GM23338 (cell line): ENCODE data around the gene ETV2. TPM values are rescaled to one million over a fixed set of nuclear protein-coding genes. Genes with fewer than 3 reads are reported as not detected.

Experiments used
- ATAC-seq: fragments of 200-7000 bp; cut with Tn5 transposase; 3 replicates; pipeline ENCODE4 v1.9.1; 2020
- DNase-seq: peaks from one replicate; pipeline ENCODE4 v3.0.0-alpha.2; 2015; ENCODE audit warnings: low spot score
- H2AFZ ChIP-seq: fragments of 200-600 bp; sonication (generic); 2 replicates; pipeline ENCODE4 v1.8.0; 2016; ENCODE audit warnings: antibody characterized with exemption, mild to moderate bottlenecking, moderate library complexity
- H3F3A ChIP-seq: fragments of 200-600 bp; sonication (generic); replicated peaks from 2 replicates; pipeline ENCODE4 v1.8.0; 2017; ENCODE audit warnings: antibody characterized with exemption, mixed run types, low read depth
- H3K27ac ChIP-seq: fragments of 200-600 bp; sonication (generic); 2 replicates; pipeline ENCODE4 v1.6.1; 2016; ENCODE audit warnings: low read depth
- H3K27me3 ChIP-seq: fragments of 200-600 bp; sonication (generic); 2 replicates; pipeline ENCODE4 v1.8.0; 2016; ENCODE audit warnings: mild to moderate bottlenecking, mixed run types, moderate library complexity; ENCODE audit not compliant: insufficient read depth
- H3K36me3 ChIP-seq: fragments of 200-600 bp; sonication (generic); 2 replicates; pipeline ENCODE4 v1.8.0; 2016; ENCODE audit warnings: mild to moderate bottlenecking; ENCODE audit not compliant: insufficient read depth
- H3K4me1 ChIP-seq: fragments of 200-600 bp; sonication (generic); 2 replicates; pipeline ENCODE4 v1.8.0; 2016; ENCODE audit warnings: mild to moderate bottlenecking, moderate library complexity; ENCODE audit not compliant: insufficient read depth
- H3K4me2 ChIP-seq: fragments of 200-600 bp; sonication (generic); 2 replicates; pipeline ENCODE4 v1.7.1; 2017; ENCODE audit warnings: mixed run types
- H3K4me3 ChIP-seq: fragments of 200-600 bp; sonication (generic); 2 replicates; pipeline ENCODE4 v1.6.1; 2016; ENCODE audit warnings: mixed run types
- H3K79me2 ChIP-seq: fragments of 200-600 bp; sonication (generic); replicated peaks from 2 replicates; pipeline ENCODE4 v1.8.0; 2017; ENCODE audit warnings: mild to moderate bottlenecking; ENCODE audit not compliant: insufficient read depth
- H3K9me2 ChIP-seq: fragments of 200-600 bp; sonication (generic); 2 replicates; pipeline ENCODE4 v1.8.0; 2017; ENCODE audit not compliant: insufficient read depth
- H4K20me1 ChIP-seq: fragments of 200-600 bp; sonication (generic); replicated peaks from 2 replicates; pipeline ENCODE4 v1.8.0; 2017; ENCODE audit warnings: mild to moderate bottlenecking; ENCODE audit not compliant: insufficient read depth
- H3K27ac Mint-ChIP-seq: 2 replicates; pipeline ENCODE4 v1.8.0; 2020; ENCODE audit warnings: inconsistent platforms, mild to moderate bottlenecking, moderate library complexity, mixed read lengths
- H3K27me3 Mint-ChIP-seq: 3 replicates; pipeline ENCODE4 v1.8.0; 2022; ENCODE audit warnings: low read depth, mild to moderate bottlenecking, moderate library complexity, mixed read lengths, inconsistent platforms; ENCODE audit not compliant: insufficient read depth, poor library complexity
- H3K36me3 Mint-ChIP-seq: 3 replicates; pipeline ENCODE4 v1.8.0; 2021; ENCODE audit warnings: low read depth, mild to moderate bottlenecking, inconsistent platforms, moderate library complexity, mixed read lengths
- H3K4me1 Mint-ChIP-seq: 3 replicates; pipeline ENCODE4 v1.8.0; 2020; ENCODE audit warnings: mild to moderate bottlenecking, inconsistent platforms, mixed read lengths
- H3K4me3 Mint-ChIP-seq: 3 replicates; pipeline ENCODE4 v1.8.0; 2021; ENCODE audit warnings: moderate library complexity, mild to moderate bottlenecking, inconsistent platforms, mixed read lengths
- H3K9me3 Mint-ChIP-seq: 3 replicates; pipeline ENCODE4 v1.8.0; 2020; ENCODE audit warnings: moderate library complexity, mild to moderate bottlenecking, inconsistent platforms, mixed read lengths
- EZH2phosphoT487 ChIP-seq: fragments of 200-600 bp; sonication (generic); IDR thresholded peaks from one replicate; pipeline ENCODE4 v1.8.1; 2018; ENCODE audit warnings: antibody characterized with exemption; ENCODE audit not compliant: unreplicated experiment
- POLR2AphosphoS5 ChIP-seq: IDR thresholded peaks from 2 replicates; pipeline ENCODE4 v1.6.1; 2016; ENCODE audit warnings: antibody characterized with exemption, low read depth
- REST ChIP-seq: IDR thresholded peaks from one replicate; pipeline ENCODE4 v1.6.1; 2018; ENCODE audit warnings: antibody characterized with exemption; ENCODE audit not compliant: unreplicated experiment
- STAT1 ChIP-seq: IDR thresholded peaks from one replicate; pipeline ENCODE4 v1.6.1; 2016; ENCODE audit warnings: antibody characterized with exemption; ENCODE audit not compliant: unreplicated experiment
- ZNF331 ChIP-seq: fragments of 250-450 bp; sonication (Bioruptor Pico); IDR thresholded peaks from 2 replicates; pipeline ENCODE4 v1.5.0; 2020; ENCODE audit warnings: low read depth, mild to moderate bottlenecking, moderate library complexity
- polyA plus RNA-seq: library from polyadenylated mRNA; unstranded; fragments of >200 nt; fragmentation: Nextera tagmentation; extraction: Ambion mirVana; gene quantifications from 2 replicates; pipeline ENCODE4 v1.2.1, GENCODE V29; 2016
- total RNA-seq: library from RNA; depleted of rRNA; stranded (reverse); fragments of >200 nt; shearing (Covaris generic); gene quantifications from 2 replicates; pipeline ENCODE4 v1.2.3, GENCODE V29; 2014
- TF ChIP-seq, protein P1 (sequence below): fragments of 250-450 bp; sonication (Bioruptor Pico); IDR thresholded peaks from 2 replicates; pipeline ENCODE4 v1.5.0; 2020; ENCODE audit warnings: mild to moderate bottlenecking, moderate library complexity

Gene ETV2
- total and polyA plus RNA-seq, 2 experiments from 2014 or later = 0.87 to 1.5 TPM

- Mint-ChIP-seq H3K36me3 (peaks cover 26% of the 10 kb centered on the region), H3K27me3 (peaks cover 11% of the 10 kb centered on the region), H3K9me3 (no peaks in the 10 kb centered on the region; the same call in 1 of the 3 replicates), H3K27ac (peak overlapping the region; percentile 89), H3K4me1 (peaks cover 28% of the 10 kb centered on the region), H3K4me3 (peak overlapping the region; percentile 43; the same call in 1 of the 3 replicates)
- H3K9me2 ChIP-seq = no peaks in the 10 kb centered on the region
- peak overlapping the region; percentile 72 for H3K27ac ChIP-seq
- 0 out of 2 replicates have a peak, but pooled peaks cover 11% of the 10 kb centered on the region for H3F3A ChIP-seq
- H3K36me3 ChIP-seq = no peaks in the 10 kb centered on the region
- peak overlapping the region; percentile 76 for H3K4me2 ChIP-seq
- H3K4me1 ChIP-seq = peaks cover 23% of the 10 kb centered on the region
- peaks cover 3% of the 10 kb centered on the region for H4K20me1 ChIP-seq
- TF ChIP-seq ZNF331 (CRISPR knock-in tag) (no peak), POLR2AphosphoS5 (0 out of 2 replicates have a peak, but pooled peaks have one; percentile 4), EZH2phosphoT487 (no peak)
- TF ChIP-seq, protein P1, sequence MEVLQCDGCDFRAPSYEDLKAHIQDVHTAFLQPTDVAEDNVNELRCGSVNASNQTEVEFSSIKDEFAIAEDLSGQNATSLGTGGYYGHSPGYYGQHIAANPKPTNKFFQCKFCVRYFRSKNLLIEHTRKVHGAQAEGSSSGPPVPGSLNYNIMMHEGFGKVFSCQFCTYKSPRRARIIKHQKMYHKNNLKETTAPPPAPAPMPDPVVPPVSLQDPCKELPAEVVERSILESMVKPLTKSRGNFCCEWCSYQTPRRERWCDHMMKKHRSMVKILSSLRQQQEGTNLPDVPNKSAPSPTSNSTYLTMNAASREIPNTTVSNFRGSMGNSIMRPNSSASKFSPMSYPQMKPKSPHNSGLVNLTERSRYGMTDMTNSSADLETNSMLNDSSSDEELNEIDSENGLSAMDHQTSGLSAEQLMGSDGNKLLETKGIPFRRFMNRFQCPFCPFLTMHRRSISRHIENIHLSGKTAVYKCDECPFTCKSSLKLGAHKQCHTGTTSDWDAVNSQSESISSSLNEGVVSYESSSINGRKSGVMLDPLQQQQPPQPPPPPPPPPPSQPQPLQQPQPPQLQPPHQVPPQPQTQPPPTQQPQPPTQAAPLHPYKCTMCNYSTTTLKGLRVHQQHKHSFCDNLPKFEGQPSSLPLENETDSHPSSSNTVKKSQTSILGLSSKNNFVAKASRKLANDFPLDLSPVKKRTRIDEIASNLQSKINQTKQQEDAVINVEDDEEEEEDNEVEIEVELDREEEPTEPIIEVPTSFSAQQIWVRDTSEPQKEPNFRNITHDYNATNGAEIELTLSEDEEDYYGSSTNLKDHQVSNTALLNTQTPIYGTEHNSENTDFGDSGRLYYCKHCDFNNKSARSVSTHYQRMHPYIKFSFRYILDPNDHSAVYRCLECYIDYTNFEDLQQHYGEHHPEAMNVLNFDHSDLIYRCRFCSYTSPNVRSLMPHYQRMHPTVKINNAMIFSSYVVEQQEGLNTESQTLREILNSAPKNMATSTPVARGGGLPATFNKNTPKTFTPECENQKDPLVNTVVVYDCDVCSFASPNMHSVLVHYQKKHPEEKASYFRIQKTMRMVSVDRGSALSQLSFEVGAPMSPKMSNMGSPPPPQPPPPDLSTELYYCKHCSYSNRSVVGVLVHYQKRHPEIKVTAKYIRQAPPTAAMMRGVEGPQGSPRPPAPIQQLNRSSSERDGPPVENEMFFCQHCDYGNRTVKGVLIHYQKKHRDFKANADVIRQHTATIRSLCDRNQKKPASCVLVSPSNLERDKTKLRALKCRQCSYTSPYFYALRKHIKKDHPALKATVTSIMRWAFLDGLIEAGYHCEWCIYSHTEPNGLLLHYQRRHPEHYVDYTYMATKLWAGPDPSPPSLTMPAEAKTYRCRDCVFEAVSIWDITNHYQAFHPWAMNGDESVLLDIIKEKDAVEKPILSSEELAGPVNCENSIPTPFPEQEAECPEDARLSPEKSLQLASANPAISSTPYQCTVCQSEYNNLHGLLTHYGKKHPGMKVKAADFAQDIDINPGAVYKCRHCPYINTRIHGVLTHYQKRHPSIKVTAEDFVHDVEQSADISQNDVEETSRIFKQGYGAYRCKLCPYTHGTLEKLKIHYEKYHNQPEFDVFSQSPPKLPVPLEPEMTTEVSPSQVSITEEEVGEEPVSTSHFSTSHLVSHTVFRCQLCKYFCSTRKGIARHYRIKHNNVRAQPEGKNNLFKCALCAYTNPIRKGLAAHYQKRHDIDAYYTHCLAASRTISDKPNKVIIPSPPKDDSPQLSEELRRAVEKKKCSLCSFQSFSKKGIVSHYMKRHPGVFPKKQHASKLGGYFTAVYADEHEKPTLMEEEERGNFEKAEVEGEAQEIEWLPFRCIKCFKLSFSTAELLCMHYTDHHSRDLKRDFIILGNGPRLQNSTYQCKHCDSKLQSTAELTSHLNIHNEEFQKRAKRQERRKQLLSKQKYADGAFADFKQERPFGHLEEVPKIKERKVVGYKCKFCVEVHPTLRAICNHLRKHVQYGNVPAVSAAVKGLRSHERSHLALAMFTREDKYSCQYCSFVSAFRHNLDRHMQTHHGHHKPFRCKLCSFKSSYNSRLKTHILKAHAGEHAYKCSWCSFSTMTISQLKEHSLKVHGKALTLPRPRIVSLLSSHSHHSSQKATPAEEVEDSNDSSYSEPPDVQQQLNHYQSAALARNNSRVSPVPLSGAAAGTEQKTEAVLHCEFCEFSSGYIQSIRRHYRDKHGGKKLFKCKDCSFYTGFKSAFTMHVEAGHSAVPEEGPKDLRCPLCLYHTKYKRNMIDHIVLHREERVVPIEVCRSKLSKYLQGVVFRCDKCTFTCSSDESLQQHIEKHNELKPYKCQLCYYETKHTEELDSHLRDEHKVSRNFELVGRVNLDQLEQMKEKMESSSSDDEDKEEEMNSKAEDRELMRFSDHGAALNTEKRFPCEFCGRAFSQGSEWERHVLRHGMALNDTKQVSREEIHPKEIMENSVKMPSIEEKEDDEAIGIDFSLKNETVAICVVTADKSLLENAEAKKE = no peak
- H3K79me2 ChIP-seq = no peaks in the 10 kb centered on the region
- DNase-seq (no peak), ATAC-seq (no peak)
- no peak overlapping the region for H2AFZ ChIP-seq
- peaks cover 12% of the 10 kb centered on the region; the same call in 1 of the 2 replicates for H3K27me3 ChIP-seq
- H3K4me3 ChIP-seq = peak overlapping the region; percentile 41; the same call in 1 of the 2 replicates
These were observed 2.3 kb upstream of the ETV2 start for GRCh38 chr19:35639321-35639639.

DNA sequence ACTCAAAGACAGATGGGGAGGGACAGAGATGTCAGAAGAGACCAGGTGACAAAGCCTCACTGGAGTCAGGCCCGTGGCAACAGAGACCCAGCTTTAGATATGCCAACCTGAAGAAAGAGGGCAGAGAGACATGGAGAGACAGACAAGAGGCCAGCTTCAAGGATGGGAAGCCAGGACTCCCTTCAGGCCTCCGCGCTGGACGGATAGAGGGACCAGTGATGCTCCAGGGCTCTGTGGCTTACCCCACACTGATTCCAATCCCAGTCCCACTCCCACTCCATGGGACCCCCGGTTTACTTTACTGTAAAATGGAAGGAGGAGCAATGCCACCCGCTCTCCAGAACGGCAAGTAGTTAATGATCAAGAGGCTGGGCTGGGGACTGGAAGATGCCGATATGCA lies 1.7 kb upstream of the ETV2 start:
- Mint-ChIP-seq H3K27ac (0 out of 2 replicates have a peak overlapping the region, but pooled peaks have one; percentile 89), H3K27me3 (peaks cover 16% of the 10 kb centered on the region), H3K36me3 (peaks cover 23% of the 10 kb centered on the region), H3K4me3 (no peak overlapping the region), H3K4me1 (peaks cover 29% of the 10 kb centered on the region), H3K9me3 (no peaks in the 10 kb centered on the region; the same call in 1 of the 3 replicates)
- DNase-seq = no peak
- peaks cover 12% of the 10 kb centered on the region; the same call in 1 of the 2 replicates for H3K27me3 ChIP-seq
- H4K20me1 ChIP-seq = peaks cover 1% of the 10 kb centered on the region
- H3K4me3 ChIP-seq = no peak overlapping the region
- H3K4me1 ChIP-seq = peaks cover 23% of the 10 kb centered on the region
- H3K9me2 ChIP-seq = no peaks in the 10 kb centered on the region
- H3K36me3 ChIP-seq = no peaks in the 10 kb centered on the region
- H3K79me2 ChIP-seq = no peaks in the 10 kb centered on the region
- no peak overlapping the region for H2AFZ ChIP-seq
- no peak overlapping the region for H3K4me2 ChIP-seq
- H3F3A ChIP-seq = 0 out of 2 replicates have a peak, but pooled peaks cover 11% of the 10 kb centered on the region
- no peak for ATAC-seq
- H3K27ac ChIP-seq = peak overlapping the region; percentile 72; the same call in 1 of the 2 replicates
- TF ChIP-seq REST = no peak
- no peak for TF ChIP-seq POLR2AphosphoS5
- no peak for TF ChIP-seq STAT1
